ENCODE data around the gene ITSN1.
A peak's percentile ranks its signal among the peaks of the same experiment; 100 is the strongest.
"Not testable (repeated sequence)": the region's sequence is repeated elsewhere in the genome, so short reads cannot be mapped to it uniquely, and the experiment has no call there.

ITSN1 gene

GRCh38 chr21:33901412-33902288 lies 259.3 kb downstream of the ITSN1 start:
- no peak for DNase-seq

- no peak for DNase-seq
Observed at GRCh38 chr21:33902349-33902748, 260.0 kb downstream of the ITSN1 start.

GRCh38 chr21:33904041-33904440 lies 261.7 kb downstream of the ITSN1 start:
- DNase-seq: no peak

- no peak for DNase-seq
Observed at GRCh38 chr21:33908760-33909159, 266.5 kb downstream of the ITSN1 start.

GRCh38 chr21:33909756-33910155 lies 267.5 kb downstream of the ITSN1 start:
- no peak for DNase-seq

GRCh38 chr21:33914188-33914587 lies 271.9 kb downstream of the ITSN1 start:
- DNase-seq: no peak

GRCh38 chr21:33915368-33916199 lies 273.3 kb downstream of the ITSN1 start, which contains the start of gene ATP5PO:
TSS of gene ATP5PO (minus strand) at chr21:33915804. CDS start at chr21:33915763, 41 bp downstream.
- peak; percentile 83 for DNase-seq

- DNase-seq: no peak
Observed at GRCh38 chr21:33916200-33916567, 273.9 kb downstream of the ITSN1 start.

- DNase-seq: no peak
Observed at GRCh38 chr21:33917421-33917820, 275.1 kb downstream of the ITSN1 start.

- peak; percentile 21 for DNase-seq
Observed at GRCh38 chr21:33924079-33924765, 281.9 kb downstream of the ITSN1 start.

- DNase-seq: no peak
Observed at GRCh38 chr21:33924766-33925100, 282.4 kb downstream of the ITSN1 start.

GRCh38 chr21:33926248-33926647 lies 283.9 kb downstream of the ITSN1 start:
- DNase-seq: not testable (repeated sequence)

- not testable (repeated sequence) for DNase-seq
Observed at GRCh38 chr21:33931052-33931798, 288.9 kb downstream of the ITSN1 start.

GRCh38 chr21:33931799-33932390 lies 289.6 kb downstream of the ITSN1 start:
- no peak for DNase-seq

GRCh38 chr21:33932731-33933130 lies 290.4 kb downstream of the ITSN1 start:
- DNase-seq: no peak

- no peak for DNase-seq
Observed at GRCh38 chr21:33936301-33937038, 294.2 kb downstream of the ITSN1 start.

- no peak for DNase-seq
Observed at GRCh38 chr21:33937146-33937545, 294.8 kb downstream of the ITSN1 start.

- no peak for DNase-seq
Observed at GRCh38 chr21:33937931-33938339, 295.6 kb downstream of the ITSN1 start.

- DNase-seq: no peak
Observed at GRCh38 chr21:33938381-33938780, 296.1 kb downstream of the ITSN1 start.

GRCh38 chr21:33939226-33939625 lies 296.9 kb downstream of the ITSN1 start:
- no peak for DNase-seq

GRCh38 chr21:33940164-33940880 lies 298.0 kb downstream of the ITSN1 start:
- DNase-seq: no peak
